HCT116 (cell line): ENCODE results near the gene CHST11. TPM values are rescaled to one million over a fixed set of nuclear protein-coding genes. Genes with fewer than 3 reads are reported as not detected.

Source experiments
- ATAC-seq: fragments of 200-7000 bp; cut with Tn5 transposase; 2 replicates; pipeline ENCODE4 v1.9.1; 2020; ENCODE audit warnings: mild to moderate bottlenecking, moderate library complexity
- BruUV-seq: library from RNA; stranded (reverse); fragments of 400-500 nt; replicated peaks from 2 replicates; lab custom pipeline; 2021; lab: Mats Ljungman, UMichigan
- CTCF ChIA-PET: fragments of 300-600 bp; sonication (Branson Sonifier 250); formaldehyde crosslinking; loops from one replicate; lab custom pipeline; 2021; ENCODE audit warnings: antibody characterized with exemption; lab: Charles Lee
- POLR2A ChIA-PET: fragments of 300-600, 350-600 bp; sonication (Branson Sonifier 250); formaldehyde crosslinking; loops from one replicate; lab custom pipeline; 2021; ENCODE audit warnings: antibody characterized with exemption; lab: Charles Lee
- RAD21 ChIA-PET, 2 experiments: fragments of 300-600 bp; sonication (Branson Sonifier 250); formaldehyde crosslinking; loops; one replicate each; lab custom pipeline; 2023; ENCODE audit warnings: low total read pairs in 2 of 2; ENCODE audit not compliant: uncharacterized antibody in 2 of 2, unreplicated experiment in 2 of 2, low non-redundant PET in 1 of 2; lab: Charles Lee
- DNase-seq: peaks from one replicate; pipeline ENCODE4 v3.0.0-alpha.2; 2010; ENCODE audit warnings: low read depth, low spot score
- H2AFZ ChIP-seq: fragments of 200-600 bp; shearing (Covaris generic), sonication (generic); 2 replicates; pipeline ENCODE4 v1.6.1; 2017; ENCODE audit warnings: low read depth, mixed run types, mixed read lengths, antibody characterized with exemption, low read length; ENCODE audit not compliant: poor library complexity, severe bottlenecking
- H3K27ac ChIP-seq: 2 replicates; pipeline ENCODE4 v1.5.1; 2012; ENCODE audit warnings: low read depth, low read length
- H3K27me3 ChIP-seq: fragments of 200-600 bp; sonication (generic); 2 replicates; pipeline ENCODE4 v1.6.1; 2016; ENCODE audit warnings: mixed run types, low read length, mixed read lengths; ENCODE audit not compliant: insufficient read depth
- H3K36me3 ChIP-seq, 2 experiments: fragments of 200-500 bp in 1 of 2; fragments of 200-600 bp in 1 of 2; sonication (Bioruptor generic) in 1 of 2; sonication (generic) in 1 of 2; 2 replicates each; pipeline versions ENCODE4 v1.5.1 to v1.6.1; 2014 to 2016; ENCODE audit warnings: low read length in 2 of 2, inconsistent platforms in 1 of 2, mixed read lengths in 1 of 2, mixed run types in 1 of 2; ENCODE audit not compliant: insufficient read depth in 2 of 2, control insufficient read depth in 1 of 2
- H3K4me1 ChIP-seq, 2 experiments: fragments of 200-600 bp in 1 of 2; sonication (generic) in 1 of 2; 2 replicates each; pipeline versions ENCODE4 v1.5.1 to v1.6.1; 2012 to 2017; ENCODE audit warnings: low read length in 2 of 2, inconsistent platforms in 1 of 2, mild to moderate bottlenecking in 1 of 2, mixed read lengths in 1 of 2, mixed run types in 1 of 2, moderate library complexity in 1 of 2; ENCODE audit not compliant: insufficient read depth in 2 of 2, control insufficient read depth in 1 of 2
- H3K4me2 ChIP-seq: fragments of 200-600 bp; sonication (generic); 2 replicates; pipeline ENCODE4 v1.6.1; 2017; ENCODE audit warnings: mixed run types, low read length, mixed read lengths
- H3K4me3 ChIP-seq, 2 experiments: fragments of 200-600 bp in 1 of 2; sonication (generic) in 1 of 2; replicated peaks in 1 of 2; 2 replicates each; pipeline ENCODE4 v1.5.1; 2011 to 2016; ENCODE audit warnings: low read length in 2 of 2, control low read depth in 1 of 2, low read depth in 1 of 2, mild to moderate bottlenecking in 1 of 2, mixed read lengths in 1 of 2, mixed run types in 1 of 2
- H3K79me2 ChIP-seq: fragments of 200-600 bp; sonication (generic); 2 replicates; pipeline ENCODE4 v1.6.1; 2017; ENCODE audit warnings: mild to moderate bottlenecking, mixed run types, low read length, moderate library complexity, mixed read lengths; ENCODE audit not compliant: insufficient read depth
- H3K9ac ChIP-seq: fragments of 200-600 bp; sonication (generic); 2 replicates; pipeline ENCODE4 v1.6.1; 2016; ENCODE audit warnings: low read length, mixed read lengths
- H3K9me2 ChIP-seq: fragments of 200-600 bp; sonication (generic), shearing (Covaris generic); 2 replicates; pipeline ENCODE4 v1.6.1; 2017; ENCODE audit warnings: mixed run types, mild to moderate bottlenecking, moderate library complexity; ENCODE audit not compliant: insufficient read depth
- H3K9me3 ChIP-seq, 2 experiments: fragments of 200-500 bp in 1 of 2; fragments of 200-600 bp in 1 of 2; sonication (Bioruptor generic) in 1 of 2; sonication (generic) in 1 of 2; 2 replicates each; pipeline ENCODE4 v1.6.1; 2014 to 2017; ENCODE audit warnings: low read length in 2 of 2, mixed read lengths in 2 of 2, inconsistent platforms in 1 of 2, low read depth in 1 of 2, mild to moderate bottlenecking in 1 of 2, mixed run types in 1 of 2, moderate library complexity in 1 of 2; ENCODE audit not compliant: control insufficient read depth in 1 of 2, insufficient read depth in 1 of 2
- H4K20me1 ChIP-seq: fragments of 200-600 bp; sonication (generic), shearing (Covaris generic); 2 replicates; pipeline ENCODE4 v1.6.1; 2017; ENCODE audit warnings: mixed run types, mild to moderate bottlenecking, moderate library complexity; ENCODE audit not compliant: insufficient read depth
- ATF3 ChIP-seq: IDR thresholded peaks from 2 replicates; pipeline ENCODE4 v1.6.1; 2012
- CBX3 ChIP-seq: IDR thresholded peaks from 2 replicates; pipeline ENCODE4 v1.6.1; 2012; ENCODE audit warnings: low read depth
- CTCF ChIP-seq, 3 experiments: fragments of 200-600 bp in 1 of 3; sonication (generic) in 1 of 3; IDR thresholded peaks in 2 of 3; conservative IDR thresholded peaks in 1 of 3; 2 replicates each; pipeline ENCODE4 v1.5.1; 2012 to 2017; ENCODE audit warnings: low read depth in 2 of 3, low read length in 2 of 3, antibody characterized with exemption in 1 of 3, borderline replicate concordance in 1 of 3, control low read depth in 1 of 3, mild to moderate bottlenecking in 1 of 3, mixed read lengths in 1 of 3, mixed run types in 1 of 3, moderate library complexity in 1 of 3; ENCODE audit not compliant: insufficient read depth in 1 of 3
- EGR1 ChIP-seq: IDR thresholded peaks from 2 replicates; pipeline ENCODE4 v1.6.1; 2012; ENCODE audit warnings: low read depth
- ELF1 ChIP-seq: IDR thresholded peaks from 2 replicates; pipeline ENCODE4 v1.6.1; 2012; ENCODE audit warnings: low read depth, borderline replicate concordance
- EZH2 ChIP-seq: fragments of 200-600 bp; sonication (generic); IDR thresholded peaks from 2 replicates; pipeline ENCODE4 v1.6.1; 2017; ENCODE audit warnings: antibody characterized with exemption, mixed run types
- EZH2phosphoT487 ChIP-seq: fragments of 200-600 bp; IDR thresholded peaks from 2 replicates; pipeline ENCODE4 v1.6.1; 2018; ENCODE audit warnings: antibody characterized with exemption, borderline replicate concordance
- FOSL1 ChIP-seq: IDR thresholded peaks from 2 replicates; pipeline ENCODE4 v1.6.1; 2012; ENCODE audit warnings: low read depth
- MAX ChIP-seq: IDR thresholded peaks from 2 replicates; pipeline ENCODE4 v1.6.1; 2012
- POLR2A ChIP-seq: IDR thresholded peaks from 2 replicates; pipeline ENCODE4 v1.7.0; 2011; ENCODE audit warnings: borderline replicate concordance; ENCODE audit not compliant: insufficient read depth, insufficient read length; ENCODE audit errors: extremely low read depth
- POLR2AphosphoS5 ChIP-seq: IDR thresholded peaks from 2 replicates; pipeline ENCODE4 v1.6.1; 2011; ENCODE audit warnings: mild to moderate bottlenecking, low read depth, low read length, moderate library complexity
- RAD21 ChIP-seq: IDR thresholded peaks from 2 replicates; pipeline ENCODE4 v1.6.1; 2012; ENCODE audit warnings: low read depth, mild to moderate bottlenecking
- REST ChIP-seq: IDR thresholded peaks from 2 replicates; pipeline ENCODE4 v1.6.1; 2012; ENCODE audit warnings: low read depth
- SP1 ChIP-seq: IDR thresholded peaks from 2 replicates; pipeline ENCODE4 v1.6.1; 2012; ENCODE audit warnings: low read depth
- SRF ChIP-seq: IDR thresholded peaks from 2 replicates; pipeline ENCODE4 v1.6.1; 2012; ENCODE audit warnings: low read depth
- TCF7L2 ChIP-seq: IDR thresholded peaks from 2 replicates; pipeline ENCODE4 v1.7.0; 2011; ENCODE audit warnings: borderline replicate concordance, inconsistent platforms; ENCODE audit not compliant: insufficient read depth, insufficient read length; ENCODE audit errors: extremely low read depth
- ZBTB33 ChIP-seq: IDR thresholded peaks from 2 replicates; pipeline ENCODE4 v1.6.1; 2011; ENCODE audit warnings: mild to moderate bottlenecking, low read length, moderate library complexity; ENCODE audit not compliant: insufficient replicate concordance; ENCODE audit errors: extremely low read depth
- ZFX ChIP-seq: fragments of 450-650 bp; IDR thresholded peaks from 2 replicates; pipeline ENCODE4 v1.6.1; 2017
- ZNF274 ChIP-seq: fragments of 200-500 bp; sonication (Bioruptor generic); IDR thresholded peaks from 2 replicates; pipeline ENCODE4 v1.6.1; 2014; ENCODE audit warnings: mild to moderate bottlenecking, low read depth, low read length, inconsistent platforms
- intact Hi-C: fragments of 100-400 bp; cut with micrococcal nuclease; formaldehyde crosslinking; loops from 2 replicates; pipeline ENCODE4 v1.10.0; 2022
- total RNA-seq: library from RNA; stranded (reverse); gene quantifications from one replicate; pipeline ENCODE4 v1.2.1, GENCODE V29; 2021; ENCODE audit not compliant: unreplicated experiment

The CHST11 gene
- total RNA-seq, 1 experiment from 2014 or later, result 10.1 TPM

GRCh38 chr12:104809706-104810385 lies 353.1 kb downstream of the CHST11 start:
- no peak for ATAC-seq
- POLR2A ChIA-PET, result no interaction called here
- no peaks in the 10 kb centered on the region for H4K20me1 ChIP-seq
- no peaks in the 10 kb centered on the region for H3K27me3 ChIP-seq
- DNase-seq, result no peak
- H3K4me1 ChIP-seq, result peaks cover 0 to 4% of the 10 kb centered on the region in 2 experiments; a peak in 2 of 4 replicates
- BruUV-seq, result no TSS peak
- no peak overlapping the region for H3K9ac ChIP-seq
- no peak overlapping the region for H3K4me3 ChIP-seq
- H3K27ac ChIP-seq, result no peak overlapping the region
- H3K9me3 ChIP-seq, result no peaks in the 10 kb centered on the region
- no peaks in the 10 kb centered on the region for H3K36me3 ChIP-seq
- no peak overlapping the region for H2AFZ ChIP-seq
- no peak overlapping the region for H3K4me2 ChIP-seq
- intact Hi-C loops, result no loop called here
- H3K9me2 ChIP-seq, result no peaks in the 10 kb centered on the region
- no peak for TF ChIP-seq SP1
- TF ChIP-seq POLR2AphosphoS5, result no peak
- no peak for TF ChIP-seq ELF1
- TF ChIP-seq ZNF274, result no peak
- no peak for TF ChIP-seq EZH2phosphoT487
- TF ChIP-seq ZFX, result no peak
- no peak for TF ChIP-seq ZBTB33
- no peak for TF ChIP-seq CBX3
- TF ChIP-seq RAD21, result no peak
- TF ChIP-seq CTCF (IDR thresholded peaks at IDR 0.05 in 2 of 3, conservative IDR thresholded peaks at IDR 0.05 in 1 of 3; ENCODE audit: borderline replicate concordance in 1 of 3, insufficient read depth in 1 of 3, low read depth in 2 of 3, low read length in 2 of 3), result no peak
- no peak for TF ChIP-seq TCF7L2
- no peak for TF ChIP-seq ATF3
- no peak for TF ChIP-seq REST
- TF ChIP-seq EZH2, result no peak
- no peak for TF ChIP-seq FOSL1
- no peak for TF ChIP-seq POLR2A
- no peak for TF ChIP-seq MAX
- TF ChIP-seq SRF, result no peak
- no peak for TF ChIP-seq EGR1
- CTCF ChIA-PET, result no interaction called here
- RAD21 ChIA-PET, result no interaction called here
- H3K79me2 ChIP-seq, result no peaks in the 10 kb centered on the region
